Ishikawa (cell line): ENCODE results near the gene PEPD.

ENCODE experiments used
- TAF1 ChIP-seq: IDR thresholded peaks from 2 replicates; pipeline ENCODE4 v1.6.1; 2012; ENCODE audit warnings: low read depth, mild to moderate bottlenecking
- TCF12 ChIP-seq: IDR thresholded peaks from 2 replicates; pipeline ENCODE4 v1.6.1; 2012; ENCODE audit warnings: low read depth

- TF ChIP-seq TCF12 (no peak), TAF1 (no peak)
Measured at GRCh38 chr19:33390908-33391630, 130.5 kb downstream of the PEPD start.
